Esophagus squamous epithelium (tissue), 5 donors: ENCODE results near the gene XG. TPM values are rescaled to one million over a fixed set of nuclear protein-coding genes. Genes with fewer than 3 reads are reported as not detected.
"Not testable (repeated sequence)": the region's sequence is repeated elsewhere in the genome, so short reads cannot be mapped to it uniquely, and the experiment has no call there.

ENCODE experiments used
- DNase-seq: peaks from one replicate; lab custom pipeline; 2025; lab: John Stamatoyannopoulos, UW
- H3K27ac ChIP-seq, 4 donors: fragments of 200-600 bp; sonication (generic); one replicate each; pipeline ENCODE4 v1.5.1; 2016 to 2019; ENCODE audit warnings: mild to moderate bottlenecking in 1 of 4
- H3K27me3 ChIP-seq, 4 donors: fragments of 200-600 bp; sonication (generic); 1 replicate in 3 of 4; 2 replicates in 1 of 4; pipeline versions ENCODE4 v1.5.1 to v1.6.0; 2017 to 2021; ENCODE audit warnings: antibody characterized with exemption in 1 of 4
- H3K36me3 ChIP-seq, 3 donors: fragments of 200-600 bp; sonication (generic); one replicate each; pipeline ENCODE4 v1.5.1; 2016 to 2019
- H3K4me1 ChIP-seq, 3 donors: fragments of 200-600 bp; sonication (generic); one replicate each; pipeline ENCODE4 v1.5.1; 2017 to 2019
- H3K4me3 ChIP-seq, 4 donors: fragments of 200-600 bp; sonication (generic); 1 replicate in 3 of 4; 2 replicates in 1 of 4; pipeline ENCODE4 v1.5.1; 2016 to 2019; ENCODE audit warnings: mild to moderate bottlenecking in 2 of 4, moderate library complexity in 1 of 4
- H3K9me3 ChIP-seq, 3 donors: fragments of 200-600 bp; sonication (generic); one replicate each; pipeline ENCODE4 v1.5.1; 2016 to 2019
- CTCF ChIP-seq, 6 experiments: fragments of 450-650 bp in 4 of 6; fragments of 200-600 bp in 2 of 6; sonication (generic) in 2 of 6; IDR thresholded peaks; one replicate each; pipeline ENCODE4 v1.5.1; 2016 to 2019; ENCODE audit warnings: antibody characterized with exemption in 6 of 6, mild to moderate bottlenecking in 4 of 6, moderate library complexity in 4 of 6
- POLR2A ChIP-seq, 4 donors: fragments of 450-650 bp; IDR thresholded peaks; one replicate each; pipeline ENCODE4 v1.6.1; 2017; ENCODE audit warnings: antibody characterized with exemption in 4 of 4, mild to moderate bottlenecking in 4 of 4, moderate library complexity in 3 of 4
- WGBS, 2 donors: methylation state at CpG; one replicate each; pipeline ENCODE4 v1.1.5; 2018; 5-methylcytosine and 5-hydroxymethylcytosine counted together
- intact Hi-C: fragments of 100-400 bp; cut with DNase I; formaldehyde crosslinking; loops from one replicate; pipeline ENCODE4 v1.15.0; 2022
- total RNA-seq, 4 donors: library from RNA; depleted of rRNA; stranded (reverse); fragments of >200 nt; gene quantifications; one replicate each; pipeline ENCODE4 v1.1.0, GENCODE V29; 2016
- donor health status: DM: yes; HTN: yes; CAD: no.

XG gene
- total RNA-seq: 10 to 100 TPM in 2 of 4 donors, 1 to 10 TPM in 2; 8.0 to 16.9 (median 11.8) TPM

GRCh38 chrX:2751874-2752300, at the start of gene XG:
Gene XG (plus strand): TSS chrX:2752040. CDS start chrX:2752275, 235 bp downstream.
- Histone ChIP-seq H3K27ac (peak within 1 kb of the TSS in 2 of 4 donors; percentile 59 to 68), H3K4me3 (peak within 1 kb of the TSS; percentile 21 to 39 (median 32)), H3K4me1 (peaks cover 0 to 25% (median 0%) of the 10 kb centered on the region in 3 donors)
- H3K36me3 ChIP-seq, H3K27me3 ChIP-seq, DNase-seq, H3K9me3 ChIP-seq, intact Hi-C loops: not testable (repeated sequence)
- WGBS, 2 donors: 37 to 65% methylated on average over 3 to 7 of the region's 11 CpGs

GRCh38 chrX:2703991-2704369, 47.9 kb upstream of the XG start:
- Histone ChIP-seq H3K27me3 (no peaks in the 10 kb centered on the region), H3K9me3 (no peaks in the 10 kb centered on the region), H3K36me3 (peaks cover 0 to 12% (median 0%) of the 10 kb centered on the region in 3 donors), H3K4me1 (peaks cover 51 to 98% (median 64%) of the 10 kb centered on the region in 3 donors), H3K4me3 (peak overlapping the region in 1 of 4 donors; percentile 13), H3K27ac (peak overlapping the region; percentile 17 to 77 (median 75))
- WGBS, 2 donors: 10 to 21% methylated on average over 6 to 9 of the region's 14 CpGs
- intact Hi-C loops: loop anchor here (10.0 kb wide), 1 partner anchor 111 kb away; no protein-coding TSS in a partner anchor
- TF ChIP-seq POLR2A (IDR thresholded peaks at IDR 0.05) (no peak), CTCF (IDR thresholded peaks at IDR 0.05) (peak in 5 of 6 experiments; percentile 21 to 66 (median 48))
- DNase-seq: no peak

- no peak for DNase-seq
- Histone ChIP-seq H3K4me3 (peak overlapping the region in 2 of 4 donors; percentile 7 to 12), H3K9me3 (no peaks in the 10 kb centered on the region), H3K36me3 (peaks cover 0 to 5% (median 0%) of the 10 kb centered on the region in 3 donors), H3K27ac (peak overlapping the region; percentile 71 to 77 (median 75)), H3K4me1 (peaks cover 63 to 98% (median 76%) of the 10 kb centered on the region in 3 donors), H3K27me3 (no peaks in the 10 kb centered on the region)
- intact Hi-C loops: loop anchor here (10.0 kb wide), 1 partner anchor 110 kb away; no protein-coding TSS in a partner anchor
- 61 to 68% methylated on average over 16 to 18 of the region's 18 CpGs for WGBS, 2 donors
- TF ChIP-seq POLR2A (IDR thresholded peaks at IDR 0.05): no peak
- TF ChIP-seq CTCF (IDR thresholded peaks at IDR 0.05): no peak
Measured at GRCh38 chrX:2705046-2705832, 46.6 kb upstream of the XG start.

GRCh38 chrX:2707334-2707760, 44.5 kb upstream of the XG start:
- H3K4me1 ChIP-seq: peaks cover 64 to 94% (median 75%) of the 10 kb centered on the region in 3 donors
- intact Hi-C loops: loop anchor here (10.0 kb wide), 1 partner anchor 107 kb away; no protein-coding TSS in a partner anchor

GRCh38 chrX:2708021-2708420, 43.8 kb upstream of the XG start:
- H3K27me3 ChIP-seq: no peaks in the 10 kb centered on the region
- TF ChIP-seq POLR2A (IDR thresholded peaks at IDR 0.05): no peak
- TF ChIP-seq CTCF (IDR thresholded peaks at IDR 0.05): peak in 3 of 6 experiments; percentile 19 to 61 (median 31)
- H3K27ac ChIP-seq: peak overlapping the region; percentile 72 to 83 (median 78)
- peaks cover 0 to 15% (median 0%) of the 10 kb centered on the region in 3 donors for H3K36me3 ChIP-seq
- H3K4me3 ChIP-seq: no peak overlapping the region
- no peaks in the 10 kb centered on the region for H3K9me3 ChIP-seq
- no peak for DNase-seq
- intact Hi-C loops: loop anchor here (10.0 kb wide), 1 partner anchor 107 kb away; no protein-coding TSS in a partner anchor
- 29 to 39% methylated on average over 6 of the region's 6 CpGs for WGBS, 2 donors
- H3K4me1 ChIP-seq: peaks cover 64 to 87% (median 69%) of the 10 kb centered on the region in 3 donors

More at GRCh38 chrX:2707334-2707760, 44.5 kb upstream of the XG start:
- WGBS, 2 donors: 2 to 8% methylated on average over 8 to 9 of the region's 12 CpGs
- TF ChIP-seq POLR2A (IDR thresholded peaks at IDR 0.05) (no peak), CTCF (IDR thresholded peaks at IDR 0.05) (peak in 1 of 6 experiments; percentile 5)
- no peak for DNase-seq
- Histone ChIP-seq H3K36me3 (peaks cover 0 to 8% (median 0%) of the 10 kb centered on the region in 3 donors), H3K9me3 (no peaks in the 10 kb centered on the region), H3K27ac (peak overlapping the region; percentile 72 to 83 (median 78)), H3K4me3 (peak overlapping the region in 1 of 4 donors; percentile 43), H3K27me3 (no peaks in the 10 kb centered on the region)
